22Rv1 (cell line): ENCODE data around the gene PAPPA.

Experiments
- ZFX ChIP-seq: fragments of 450-650 bp; IDR thresholded peaks from 2 replicates; pipeline ENCODE4 v1.6.1; 2017; ENCODE audit warnings: antibody characterized with exemption, borderline replicate concordance
- TF ChIP-seq, protein P1 (sequence below): fragments of 450-650 bp; IDR thresholded peaks from 2 replicates; pipeline ENCODE4 v1.5.1; 2017; ENCODE audit warnings: mild to moderate bottlenecking

- TF ChIP-seq, protein P1, sequence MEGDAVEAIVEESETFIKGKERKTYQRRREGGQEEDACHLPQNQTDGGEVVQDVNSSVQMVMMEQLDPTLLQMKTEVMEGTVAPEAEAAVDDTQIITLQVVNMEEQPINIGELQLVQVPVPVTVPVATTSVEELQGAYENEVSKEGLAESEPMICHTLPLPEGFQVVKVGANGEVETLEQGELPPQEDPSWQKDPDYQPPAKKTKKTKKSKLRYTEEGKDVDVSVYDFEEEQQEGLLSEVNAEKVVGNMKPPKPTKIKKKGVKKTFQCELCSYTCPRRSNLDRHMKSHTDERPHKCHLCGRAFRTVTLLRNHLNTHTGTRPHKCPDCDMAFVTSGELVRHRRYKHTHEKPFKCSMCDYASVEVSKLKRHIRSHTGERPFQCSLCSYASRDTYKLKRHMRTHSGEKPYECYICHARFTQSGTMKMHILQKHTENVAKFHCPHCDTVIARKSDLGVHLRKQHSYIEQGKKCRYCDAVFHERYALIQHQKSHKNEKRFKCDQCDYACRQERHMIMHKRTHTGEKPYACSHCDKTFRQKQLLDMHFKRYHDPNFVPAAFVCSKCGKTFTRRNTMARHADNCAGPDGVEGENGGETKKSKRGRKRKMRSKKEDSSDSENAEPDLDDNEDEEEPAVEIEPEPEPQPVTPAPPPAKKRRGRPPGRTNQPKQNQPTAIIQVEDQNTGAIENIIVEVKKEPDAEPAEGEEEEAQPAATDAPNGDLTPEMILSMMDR, result no peak
- TF ChIP-seq ZFX, result no peak
Measured at GRCh38 chr9:116247791-116248374, 94.3 kb downstream of the PAPPA start.
